Measurements from ENCODE around the gene MED14. TPM values are rescaled to one million over a fixed set of nuclear protein-coding genes. Genes with fewer than 3 reads are reported as not detected.

The MED14 gene
- total and polyA plus RNA-seq, 2 experiments from 2014 or later = 11.0 to 26.7 TPM

GRCh38 chrX:40663078-40663740, 72.1 kb downstream of the MED14 start:
- H3K9me3 ChIP-seq (ENCODE audit: low read depth) = no peaks in the 10 kb centered on the region
- TF ChIP-seq CTCF (IDR thresholded peaks at IDR 0.05; ENCODE audit: low read depth, low read length) = no peak
- no peak overlapping the region for H3K4me3 ChIP-seq
- no peaks in the 10 kb centered on the region for H3K27me3 ChIP-seq
- no peaks in the 10 kb centered on the region for H3K4me1 ChIP-seq (ENCODE audit: low read depth)
- no peak for DNase-seq (ENCODE audit: low read depth in 1 of 2, low spot score in 1 of 2)
- no peak overlapping the region for H3K27ac ChIP-seq
- H3K36me3 ChIP-seq = peaks cover 12% of the 10 kb centered on the region

GRCh38 chrX:40661489-40661888, 73.9 kb downstream of the MED14 start:
- no peak overlapping the region for H3K4me3 ChIP-seq
- no peak for DNase-seq (ENCODE audit: low read depth in 1 of 2, low spot score in 1 of 2)
- H3K9me3 ChIP-seq (ENCODE audit: low read depth) = no peaks in the 10 kb centered on the region
- H3K27me3 ChIP-seq = no peaks in the 10 kb centered on the region
- H3K27ac ChIP-seq = no peak overlapping the region
- TF ChIP-seq CTCF (IDR thresholded peaks at IDR 0.05; ENCODE audit: low read depth, low read length) = no peak
- peaks cover 12% of the 10 kb centered on the region for H3K36me3 ChIP-seq
- no peaks in the 10 kb centered on the region for H3K4me1 ChIP-seq (ENCODE audit: low read depth)

- no peak for DNase-seq (ENCODE audit: low read depth in 1 of 2, low spot score in 1 of 2)
- no peak overlapping the region for H3K27ac ChIP-seq
- H3K9me3 ChIP-seq (ENCODE audit: low read depth) = no peaks in the 10 kb centered on the region
- H3K4me3 ChIP-seq = no peak overlapping the region
- TF ChIP-seq CTCF (IDR thresholded peaks at IDR 0.05; ENCODE audit: low read depth, low read length) = no peak
- H3K27me3 ChIP-seq = no peaks in the 10 kb centered on the region
- peaks cover 12% of the 10 kb centered on the region for H3K36me3 ChIP-seq
- H3K4me1 ChIP-seq (ENCODE audit: low read depth) = no peaks in the 10 kb centered on the region
These were observed 75.0 kb downstream of the MED14 start for GRCh38 chrX:40660381-40660780.

GRCh38 chrX:40653535-40653934, 81.8 kb downstream of the MED14 start:
- peaks cover 3% of the 10 kb centered on the region for H3K36me3 ChIP-seq
- peaks cover 5% of the 10 kb centered on the region for H3K4me1 ChIP-seq (ENCODE audit: low read depth)
- H3K27me3 ChIP-seq = no peaks in the 10 kb centered on the region
- H3K4me3 ChIP-seq = no peak overlapping the region
- TF ChIP-seq CTCF (IDR thresholded peaks at IDR 0.05; ENCODE audit: low read depth, low read length) = no peak
- H3K9me3 ChIP-seq (ENCODE audit: low read depth) = no peaks in the 10 kb centered on the region
- no peak for DNase-seq (ENCODE audit: low read depth in 1 of 2, low spot score in 1 of 2)
- no peak overlapping the region for H3K27ac ChIP-seq

GRCh38 chrX:40652664-40653063, 82.7 kb downstream of the MED14 start:
- H3K27me3 ChIP-seq = no peaks in the 10 kb centered on the region
- no peaks in the 10 kb centered on the region for H3K9me3 ChIP-seq (ENCODE audit: low read depth)
- H3K27ac ChIP-seq = no peak overlapping the region
- H3K4me3 ChIP-seq = no peak overlapping the region
- peaks cover 3% of the 10 kb centered on the region for H3K36me3 ChIP-seq
- peaks cover 5% of the 10 kb centered on the region for H3K4me1 ChIP-seq (ENCODE audit: low read depth)
- DNase-seq (ENCODE audit: low read depth in 1 of 2, low spot score in 1 of 2) = no peak
- no peak for TF ChIP-seq CTCF (IDR thresholded peaks at IDR 0.05; ENCODE audit: low read depth, low read length)
